Stomach (tissue), 9 donors: ENCODE results near the gene RFC2. TPM values are rescaled to one million over a fixed set of nuclear protein-coding genes. Genes with fewer than 3 reads are reported as not detected.

ENCODE experiments used
- DNase-seq, 2 donors: peaks; one replicate each; pipeline versions ENCODE4 v3.0.0 to v3.0.0-alpha.2; 2013 to 2019
- H3K27ac ChIP-seq, 5 donors: fragments of 200-600 bp in 4 of 5; sonication (generic) in 4 of 5; one replicate each; pipeline ENCODE4 v1.5.1; 2013 to 2019; ENCODE audit warnings: mild to moderate bottlenecking in 1 of 5, moderate library complexity in 1 of 5
- H3K27me3 ChIP-seq, 3 donors: fragments of 200-600 bp; sonication (generic); one replicate each; pipeline ENCODE4 v1.5.1; 2017 to 2019; ENCODE audit warnings: mixed run types in 1 of 3
- H3K36me3 ChIP-seq, 4 donors: fragments of 200-600 bp; sonication (generic); 1 replicate in 3 of 4; 2 replicates in 1 of 4; pipeline ENCODE4 v1.5.1; 2016 to 2019
- H3K4me1 ChIP-seq, 4 donors: fragments of 200-600 bp; sonication (generic); one replicate each; pipeline ENCODE4 v1.5.1; 2016 to 2019
- H3K4me3 ChIP-seq, 4 donors: fragments of 200-600 bp; sonication (generic) in 3 of 4; one replicate each; pipeline ENCODE4 v1.5.1; 2016 to 2019; ENCODE audit warnings: mild to moderate bottlenecking in 1 of 4
- H3K9me3 ChIP-seq, 4 donors: fragments of 200-600 bp; sonication (generic); one replicate each; pipeline ENCODE4 v1.5.1; 2016 to 2019
- EP300 ChIP-seq: sonication (generic); formaldehyde crosslinking; IDR thresholded peaks from one replicate; pipeline ENCODE4 v1.6.1; 2017; ENCODE audit warnings: antibody characterized with exemption
- POLR2A ChIP-seq, 4 donors: fragments of 450-650 bp; IDR thresholded peaks; one replicate each; pipeline ENCODE4 v1.6.1; 2016; ENCODE audit warnings: antibody characterized with exemption in 4 of 4, control low read depth in 2 of 4, mild to moderate bottlenecking in 1 of 4, moderate library complexity in 1 of 4
- POLR2AphosphoS5 ChIP-seq, 3 donors: sonication (generic); formaldehyde crosslinking; IDR thresholded peaks; one replicate each; pipeline ENCODE4 v1.6.1; 2016; ENCODE audit warnings: antibody characterized with exemption in 3 of 3
- WGBS, 5 donors: extraction: QIAGEN DNeasy Blood & Tissue Kit in 3 of 5; methylation state at CpG; one replicate each; pipeline versions ENCODE4 v1.1.5 to v1.1.7; 2013 to 2018; 5-methylcytosine and 5-hydroxymethylcytosine counted together
- intact Hi-C: fragments of 100-400 bp; cut with DNase I; formaldehyde crosslinking; loops from one replicate; pipeline ENCODE4 v1.15.1; 2023; ENCODE audit warnings: low total_unique reads
- polyA plus RNA-seq, 3 donors: library from polyadenylated mRNA; stranded (reverse); fragments of 200-250 nt; gene quantifications; one replicate each; pipeline ENCODE4 v1.2.3, GENCODE V29; 2013
- total RNA-seq, 5 donors: library from RNA; depleted of rRNA; stranded (reverse); fragments of >200 nt; gene quantifications; one replicate each; pipeline versions ENCODE4 v1.1.0 to v1.2.3, GENCODE V29; 2014 to 2016
- TF ChIP-seq, protein P1 (sequence below), 7 experiments: fragments of 450-650 bp in 4 of 7; fragments of 200-600 bp in 3 of 7; sonication (generic) in 3 of 7; IDR thresholded peaks; one replicate each; pipeline ENCODE4 v1.5.1; 2016 to 2019; ENCODE audit warnings: antibody characterized with exemption in 7 of 7, control low read depth in 2 of 7, mild to moderate bottlenecking in 1 of 7
- donor health status: healthy with polysubstance abuse.
- donor health status: Bipolar disorder and iron deficiency.
- donor health status: healthy.

RFC2 gene
- total and polyA plus RNA-seq, 8 donors = 7.7 to 39.1 (median 23.0) TPM

DNA sequence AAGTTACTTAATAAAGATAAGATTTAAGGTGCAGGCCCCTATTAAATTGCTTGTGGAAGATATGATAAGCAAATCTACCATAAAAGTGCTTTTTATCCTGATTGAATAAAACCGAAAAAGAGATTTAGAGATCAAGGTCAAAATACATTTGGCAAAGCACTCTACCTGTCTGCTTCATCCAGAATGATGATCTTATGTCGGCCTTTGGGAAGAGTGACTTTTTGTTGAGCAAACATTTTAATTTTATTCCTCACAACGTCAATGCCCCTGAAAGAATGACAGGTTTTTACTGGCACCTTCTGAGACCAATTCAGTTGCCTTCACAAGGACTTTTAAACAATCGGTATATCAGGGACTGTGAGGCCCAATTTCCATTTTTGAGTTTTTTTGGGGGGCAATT lies 7.7 kb downstream of the RFC2 start:
- no peaks in the 10 kb centered on the region for H3K9me3 ChIP-seq
- 25 to 55% (median 40%) methylated on average over 4 of the region's 4 CpGs for WGBS, 5 donors
- TF ChIP-seq, protein P1, sequence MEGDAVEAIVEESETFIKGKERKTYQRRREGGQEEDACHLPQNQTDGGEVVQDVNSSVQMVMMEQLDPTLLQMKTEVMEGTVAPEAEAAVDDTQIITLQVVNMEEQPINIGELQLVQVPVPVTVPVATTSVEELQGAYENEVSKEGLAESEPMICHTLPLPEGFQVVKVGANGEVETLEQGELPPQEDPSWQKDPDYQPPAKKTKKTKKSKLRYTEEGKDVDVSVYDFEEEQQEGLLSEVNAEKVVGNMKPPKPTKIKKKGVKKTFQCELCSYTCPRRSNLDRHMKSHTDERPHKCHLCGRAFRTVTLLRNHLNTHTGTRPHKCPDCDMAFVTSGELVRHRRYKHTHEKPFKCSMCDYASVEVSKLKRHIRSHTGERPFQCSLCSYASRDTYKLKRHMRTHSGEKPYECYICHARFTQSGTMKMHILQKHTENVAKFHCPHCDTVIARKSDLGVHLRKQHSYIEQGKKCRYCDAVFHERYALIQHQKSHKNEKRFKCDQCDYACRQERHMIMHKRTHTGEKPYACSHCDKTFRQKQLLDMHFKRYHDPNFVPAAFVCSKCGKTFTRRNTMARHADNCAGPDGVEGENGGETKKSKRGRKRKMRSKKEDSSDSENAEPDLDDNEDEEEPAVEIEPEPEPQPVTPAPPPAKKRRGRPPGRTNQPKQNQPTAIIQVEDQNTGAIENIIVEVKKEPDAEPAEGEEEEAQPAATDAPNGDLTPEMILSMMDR (IDR thresholded peaks at IDR 0.05) = no peak
- TF ChIP-seq EP300 (no peak), POLR2A (IDR thresholded peaks at IDR 0.05) (no peak), POLR2AphosphoS5 (IDR thresholded peaks at IDR 0.05) (no peak)
- no peak overlapping the region for H3K27ac ChIP-seq
- no peak for DNase-seq
- H3K27me3 ChIP-seq = no peaks in the 10 kb centered on the region
- intact Hi-C loops = no loop called here
- H3K4me3 ChIP-seq = no peak overlapping the region
- H3K4me1 ChIP-seq = peaks cover 0 to 11% (median 3%) of the 10 kb centered on the region in 4 donors
- peaks cover 45 to 100% (median 98%) of the 10 kb centered on the region in 4 donors for H3K36me3 ChIP-seq

DNA sequence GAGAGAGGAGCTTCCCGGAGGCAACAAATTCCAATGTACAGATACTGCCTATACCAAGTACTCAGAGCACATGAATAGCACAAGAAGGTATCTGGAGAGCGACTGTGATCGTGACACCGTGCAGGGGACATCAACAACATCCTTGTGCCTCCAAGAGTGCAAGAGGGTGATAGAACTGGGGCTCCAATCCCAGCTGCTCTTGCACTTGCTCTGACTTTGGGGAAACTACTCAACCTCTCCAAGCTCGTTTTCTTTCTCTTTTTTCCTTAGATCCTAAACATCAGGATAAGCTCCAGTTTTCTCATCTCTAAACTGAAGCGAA lies 12.1 kb downstream of the RFC2 start:
- Histone ChIP-seq H3K36me3 (peaks cover 67 to 100% (median 98%) of the 10 kb centered on the region in 4 donors), H3K4me3 (no peak overlapping the region), H3K27ac (no peak overlapping the region), H3K9me3 (no peaks in the 10 kb centered on the region), H3K4me1 (peaks cover 0 to 10% (median 3%) of the 10 kb centered on the region in 4 donors), H3K27me3 (no peaks in the 10 kb centered on the region)
- TF ChIP-seq POLR2A (IDR thresholded peaks at IDR 0.05) (no peak), EP300 (no peak), POLR2AphosphoS5 (IDR thresholded peaks at IDR 0.05) (no peak)
- TF ChIP-seq, protein P1 (IDR thresholded peaks at IDR 0.05) = no peak
- DNase-seq = no peak
- WGBS, 5 donors = 85 to 94% (median 93%) methylated on average over 6 of the region's 6 CpGs
- intact Hi-C loops = no loop called here

DNA sequence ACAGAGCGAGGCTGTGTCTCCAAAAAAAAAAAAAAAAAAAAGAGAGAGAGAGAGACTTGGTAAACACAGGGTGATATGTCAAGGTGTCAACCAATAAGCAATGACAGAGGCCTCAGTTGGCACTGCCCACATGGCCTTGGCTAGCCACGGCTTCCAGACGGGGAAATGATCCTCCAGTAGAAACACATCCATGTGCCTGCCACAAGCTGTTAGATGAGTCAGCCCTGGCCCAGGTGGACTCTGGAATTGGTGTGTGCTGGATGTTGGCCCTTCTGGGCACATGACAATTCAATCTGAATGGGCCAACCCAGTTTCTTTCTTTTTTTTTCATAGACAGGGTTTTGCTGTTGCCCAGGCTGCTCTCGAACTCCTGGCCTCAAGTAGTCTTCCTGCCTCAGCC lies 13.7 kb downstream of the RFC2 start:
- no peak for TF ChIP-seq EP300
- no peak for TF ChIP-seq POLR2A (IDR thresholded peaks at IDR 0.05)
- TF ChIP-seq, protein P1 (IDR thresholded peaks at IDR 0.05) = no peak
- TF ChIP-seq POLR2AphosphoS5 (IDR thresholded peaks at IDR 0.05) = no peak
- Histone ChIP-seq H3K4me1 (peaks cover 0 to 8% (median 0%) of the 10 kb centered on the region in 4 donors), H3K4me3 (no peak overlapping the region), H3K9me3 (no peaks in the 10 kb centered on the region), H3K36me3 (peaks cover 76 to 100% (median 99%) of the 10 kb centered on the region in 4 donors), H3K27me3 (no peaks in the 10 kb centered on the region), H3K27ac (no peak overlapping the region)
- no peak for DNase-seq
- intact Hi-C loops = no loop called here
- WGBS, 5 donors = 83 to 93% (median 89%) methylated on average over 4 of the region's 4 CpGs

DNA sequence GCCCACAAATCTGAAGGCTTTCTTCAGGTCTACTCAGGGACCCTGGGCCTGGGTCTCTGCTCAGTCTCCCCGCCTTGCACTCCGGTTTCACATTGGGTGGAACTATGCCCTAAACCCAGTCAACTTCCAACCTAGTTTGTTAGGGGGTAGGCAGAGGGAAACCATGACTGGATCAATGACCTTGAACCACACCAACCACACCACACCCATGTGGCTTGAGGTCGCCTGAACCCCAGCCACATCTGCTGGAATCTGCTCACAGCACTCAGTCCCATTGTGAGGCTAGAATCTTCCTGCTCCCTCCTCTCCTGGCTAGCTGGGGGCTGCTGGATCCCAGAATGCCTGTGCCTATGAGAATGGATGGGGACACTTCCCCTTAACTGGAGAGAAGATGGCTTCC lies 17.9 kb downstream of the RFC2 start:
- no peak for TF ChIP-seq POLR2AphosphoS5 (IDR thresholded peaks at IDR 0.05)
- TF ChIP-seq, protein P1 (IDR thresholded peaks at IDR 0.05) = no peak
- no peak for TF ChIP-seq POLR2A (IDR thresholded peaks at IDR 0.05)
- TF ChIP-seq EP300 = no peak
- H3K4me1 ChIP-seq = peaks cover 0 to 26% (median 11%) of the 10 kb centered on the region in 4 donors
- no peaks in the 10 kb centered on the region for H3K27me3 ChIP-seq
- intact Hi-C loops = no loop called here
- H3K36me3 ChIP-seq = peaks cover 62 to 99% (median 92%) of the 10 kb centered on the region in 4 donors
- 90 to 100% (median 91%) methylated on average over 3 of the region's 3 CpGs for WGBS, 5 donors
- no peak overlapping the region for H3K4me3 ChIP-seq
- H3K9me3 ChIP-seq = no peaks in the 10 kb centered on the region
- no peak overlapping the region for H3K27ac ChIP-seq
- no peak for DNase-seq
